WTC11 (cell line): Measurements from ENCODE around the gene LRRC58.

Experiments used
- ATF2 ChIP-seq: sonication (generic); formaldehyde crosslinking; IDR thresholded peaks from 2 replicates; pipeline ENCODE4 v1.8.1; 2022; ENCODE audit warnings: low read depth, missing genetic modification reagents, borderline replicate concordance
- CREB1 ChIP-seq: sonication (generic); formaldehyde crosslinking; IDR thresholded peaks from 2 replicates; pipeline ENCODE4 v1.8.0; 2023; ENCODE audit warnings: mild to moderate bottlenecking, missing genetic modification reagents
- CTCF ChIP-seq: fragments of 200-600 bp; IDR thresholded peaks from 2 replicates; pipeline ENCODE4 v1.8.0; 2022; ENCODE audit warnings: antibody characterized with exemption
- ERG ChIP-seq: fragments of 250-450 bp; sonication (Bioruptor Pico); IDR thresholded peaks from 2 replicates; pipeline ENCODE4 v1.8.0; 2021; ENCODE audit warnings: mild to moderate bottlenecking
- ESRRA ChIP-seq: sonication (generic); formaldehyde crosslinking; IDR thresholded peaks from 2 replicates; pipeline ENCODE4 v1.8.1; 2022; ENCODE audit warnings: mild to moderate bottlenecking, missing genetic modification reagents, borderline replicate concordance
- FOXJ3 ChIP-seq: sonication (generic); formaldehyde crosslinking; IDR thresholded peaks from 2 replicates; pipeline ENCODE4 v1.9.0; 2021; ENCODE audit warnings: missing genetic modification reagents, mild to moderate bottlenecking, borderline replicate concordance
- FOXP4 ChIP-seq: sonication (generic); formaldehyde crosslinking; IDR thresholded peaks from 2 replicates; pipeline ENCODE4 v1.8.0; 2022; ENCODE audit warnings: mild to moderate bottlenecking, missing genetic modification reagents
- GABPB1 ChIP-seq: sonication (generic); formaldehyde crosslinking; IDR thresholded peaks from 2 replicates; pipeline ENCODE4 v1.8.1; 2023; ENCODE audit warnings: mild to moderate bottlenecking, missing genetic modification reagents
- MAX ChIP-seq: sonication (generic); formaldehyde crosslinking; IDR thresholded peaks from 2 replicates; pipeline ENCODE4 v1.8.0; 2022; ENCODE audit warnings: mild to moderate bottlenecking, missing genetic modification reagents
- NR1H2 ChIP-seq: sonication (generic); formaldehyde crosslinking; IDR thresholded peaks from 2 replicates; pipeline ENCODE4 v1.9.0; 2021; ENCODE audit warnings: mild to moderate bottlenecking, moderate library complexity, missing genetic modification reagents
- TEAD4 ChIP-seq: sonication (generic); formaldehyde crosslinking; IDR thresholded peaks from 2 replicates; pipeline ENCODE4 v1.8.0; 2022; ENCODE audit warnings: mild to moderate bottlenecking, missing genetic modification reagents
- USF1 ChIP-seq: sonication (generic); formaldehyde crosslinking; IDR thresholded peaks from 2 replicates; pipeline ENCODE4 v1.8.0; 2022; ENCODE audit warnings: mild to moderate bottlenecking, missing genetic modification reagents
- ZBTB43 ChIP-seq: sonication (generic); formaldehyde crosslinking; IDR thresholded peaks from 2 replicates; pipeline ENCODE4 v1.8.1; 2023; ENCODE audit warnings: mild to moderate bottlenecking, missing genetic modification reagents
- ZNF416 ChIP-seq: fragments of 250-450 bp; sonication (Bioruptor Pico); IDR thresholded peaks from 2 replicates; pipeline ENCODE4 v1.9.0; 2021; ENCODE audit warnings: mild to moderate bottlenecking, inconsistent platforms

GRCh38 chr3:120341658-120342346, 7.4 kb downstream of the LRRC58 start:
- no peak for TF ChIP-seq NR1H2 (CRISPR knock-in tag)
- TF ChIP-seq USF1 (CRISPR knock-in tag), result no peak
- TF ChIP-seq ZNF416 (CRISPR knock-in tag), result no peak
- TF ChIP-seq ZBTB43 (CRISPR knock-in tag), result no peak
- TF ChIP-seq CTCF, result no peak
- TF ChIP-seq TEAD4 (CRISPR knock-in tag), result no peak
- TF ChIP-seq MAX, result no peak
- no peak for TF ChIP-seq ERG (CRISPR knock-in tag)
- TF ChIP-seq FOXJ3 (CRISPR knock-in tag), result no peak
- TF ChIP-seq ATF2 (CRISPR knock-in tag), result no peak
- TF ChIP-seq ESRRA, result no peak
- TF ChIP-seq CREB1 (CRISPR knock-in tag), result no peak
- no peak for TF ChIP-seq GABPB1 (CRISPR knock-in tag)
- TF ChIP-seq FOXP4 (CRISPR knock-in tag), result no peak
